ENCODE results near the gene LGMN. TPM values are rescaled to one million over a fixed set of nuclear protein-coding genes. Genes with fewer than 3 reads are reported as not detected.

LGMN gene
- 90.3 TPM for total RNA-seq

GRCh38 chr14:92748259-92749016 lies at the start of gene LGMN:
Gene LGMN (minus strand): TSS chr14:92748627. CDS start chr14:92732786, 15,841 bp downstream.
- no peaks in the 10 kb centered on the region for H3K9me3 ChIP-seq (ENCODE audit: control insufficient read depth in 3 of 3, low read length in 3 of 3)
- peak within 1 kb of the TSS; percentile 94 for H3K27ac ChIP-seq (ENCODE audit: low read depth, low read length)
- H3K4me3 ChIP-seq (ENCODE audit: low read length in 3 of 3), result peak within 1 kb of the TSS; percentile 87 to 97 (median 93)
- no peaks in the 10 kb centered on the region for H3K27me3 ChIP-seq (ENCODE audit: control insufficient read depth in 3 of 3, insufficient read depth in 3 of 3, low read length in 3 of 3)
- peaks cover 5 to 15% (median 7%) of the 10 kb centered on the region in 3 donors for H3K4me1 ChIP-seq (ENCODE audit: control insufficient read depth in 3 of 3, insufficient read depth in 3 of 3, low read length in 3 of 3)
- H3K9ac ChIP-seq (ENCODE audit: low read depth in 1 of 3, low read length in 3 of 3), result peak within 1 kb of the TSS; percentile 94 to 99 (median 98)
- no peaks in the 10 kb centered on the region for H3K36me3 ChIP-seq (ENCODE audit: control insufficient read depth in 3 of 3, insufficient read depth in 3 of 3, low read length in 3 of 3)

- H3K27me3 ChIP-seq (ENCODE audit: control insufficient read depth in 3 of 3, insufficient read depth in 3 of 3, low read length in 3 of 3), result no peaks in the 10 kb centered on the region
- peak overlapping the region; percentile 96 to 98 (median 96) for H3K9ac ChIP-seq (ENCODE audit: low read depth in 1 of 3, low read length in 3 of 3)
- peak overlapping the region; percentile 88 for H3K27ac ChIP-seq (ENCODE audit: low read depth, low read length)
- H3K4me1 ChIP-seq (ENCODE audit: control insufficient read depth in 3 of 3, insufficient read depth in 3 of 3, low read length in 3 of 3), result peaks cover 15 to 22% (median 22%) of the 10 kb centered on the region in 3 donors
- peaks cover 3 to 16% (median 16%) of the 10 kb centered on the region in 3 donors for H3K36me3 ChIP-seq (ENCODE audit: control insufficient read depth in 3 of 3, insufficient read depth in 3 of 3, low read length in 3 of 3)
- no peaks in the 10 kb centered on the region for H3K9me3 ChIP-seq (ENCODE audit: control insufficient read depth in 3 of 3, low read length in 3 of 3)
- peak overlapping the region; percentile 96 to 98 (median 98) for H3K4me3 ChIP-seq (ENCODE audit: low read length in 3 of 3)
These were observed 46.5 kb upstream of the LGMN start for GRCh38 chr14:92794961-92795360.

- peaks cover 3 to 16% (median 14%) of the 10 kb centered on the region in 3 donors for H3K36me3 ChIP-seq (ENCODE audit: control insufficient read depth in 3 of 3, insufficient read depth in 3 of 3, low read length in 3 of 3)
- H3K4me1 ChIP-seq (ENCODE audit: control insufficient read depth in 3 of 3, insufficient read depth in 3 of 3, low read length in 3 of 3), result peaks cover 15 to 22% (median 22%) of the 10 kb centered on the region in 3 donors
- no peaks in the 10 kb centered on the region for H3K27me3 ChIP-seq (ENCODE audit: control insufficient read depth in 3 of 3, insufficient read depth in 3 of 3, low read length in 3 of 3)
- peak overlapping the region; percentile 96 to 98 (median 98) for H3K4me3 ChIP-seq (ENCODE audit: low read length in 3 of 3)
- peaks cover 0 to under 1% (median 0%) of the 10 kb centered on the region in 3 donors for H3K9me3 ChIP-seq (ENCODE audit: control insufficient read depth in 3 of 3, low read length in 3 of 3)
- peak overlapping the region; percentile 88 for H3K27ac ChIP-seq (ENCODE audit: low read depth, low read length)
- H3K9ac ChIP-seq (ENCODE audit: low read depth in 1 of 3, low read length in 3 of 3), result peak overlapping the region; percentile 96 to 98 (median 96)
These were observed 46.1 kb upstream of the LGMN start for GRCh38 chr14:92794547-92794941.

GRCh38 chr14:92793709-92794546 lies 45.5 kb upstream of the LGMN start, which contains the start of gene GOLGA5:
Gene GOLGA5 (plus strand): TSS chr14:92794305. CDS start chr14:92797438, 3,133 bp downstream.
- Histone ChIP-seq H3K9ac (ENCODE audit: low read depth in 1 of 3, low read length in 3 of 3) (peak within 1 kb of the TSS; percentile 96 to 98 (median 96)), H3K4me1 (ENCODE audit: control insufficient read depth in 3 of 3, insufficient read depth in 3 of 3, low read length in 3 of 3) (peaks cover 15 to 22% (median 22%) of the 10 kb centered on the region in 3 donors), H3K27me3 (ENCODE audit: control insufficient read depth in 3 of 3, insufficient read depth in 3 of 3, low read length in 3 of 3) (no peaks in the 10 kb centered on the region), H3K27ac (ENCODE audit: low read depth, low read length) (peak within 1 kb of the TSS; percentile 88), H3K36me3 (ENCODE audit: control insufficient read depth in 3 of 3, insufficient read depth in 3 of 3, low read length in 3 of 3) (peaks cover 3 to 16% (median 14%) of the 10 kb centered on the region in 3 donors), H3K9me3 (ENCODE audit: control insufficient read depth in 3 of 3, low read length in 3 of 3) (peaks cover 0 to 2% (median 0%) of the 10 kb centered on the region in 3 donors), H3K4me3 (ENCODE audit: low read length in 3 of 3) (peak within 1 kb of the TSS; percentile 96 to 98 (median 98))

GRCh38 chr14:92792885-92793284 lies 44.5 kb upstream of the LGMN start:
- Histone ChIP-seq H3K27ac (ENCODE audit: low read depth, low read length) (no peak overlapping the region), H3K4me3 (ENCODE audit: low read length in 3 of 3) (no peak overlapping the region), H3K9ac (ENCODE audit: low read depth in 1 of 3, low read length in 3 of 3) (no peak overlapping the region), H3K27me3 (ENCODE audit: control insufficient read depth in 3 of 3, insufficient read depth in 3 of 3, low read length in 3 of 3) (no peaks in the 10 kb centered on the region), H3K36me3 (ENCODE audit: control insufficient read depth in 3 of 3, insufficient read depth in 3 of 3, low read length in 3 of 3) (peaks cover 3 to 8% (median 7%) of the 10 kb centered on the region in 3 donors), H3K4me1 (ENCODE audit: control insufficient read depth in 3 of 3, insufficient read depth in 3 of 3, low read length in 3 of 3) (peaks cover 15 to 22% (median 22%) of the 10 kb centered on the region in 3 donors), H3K9me3 (ENCODE audit: control insufficient read depth in 3 of 3, low read length in 3 of 3) (peaks cover 0 to 2% (median 0%) of the 10 kb centered on the region in 3 donors)

- Histone ChIP-seq H3K9me3 (ENCODE audit: control insufficient read depth in 3 of 3, low read length in 3 of 3) (peaks cover 0 to 2% (median 0%) of the 10 kb centered on the region in 3 donors), H3K9ac (ENCODE audit: low read depth in 1 of 3, low read length in 3 of 3) (no peak overlapping the region), H3K36me3 (ENCODE audit: control insufficient read depth in 3 of 3, insufficient read depth in 3 of 3, low read length in 3 of 3) (no peaks in the 10 kb centered on the region), H3K4me1 (ENCODE audit: control insufficient read depth in 3 of 3, insufficient read depth in 3 of 3, low read length in 3 of 3) (peaks cover 4 to 10% (median 5%) of the 10 kb centered on the region in 3 donors), H3K4me3 (ENCODE audit: low read length in 3 of 3) (no peak overlapping the region), H3K27me3 (ENCODE audit: control insufficient read depth in 3 of 3, insufficient read depth in 3 of 3, low read length in 3 of 3) (no peaks in the 10 kb centered on the region), H3K27ac (ENCODE audit: low read depth, low read length) (no peak overlapping the region)
These were observed 41.1 kb upstream of the LGMN start for GRCh38 chr14:92789457-92790089.

- Histone ChIP-seq H3K4me3 (ENCODE audit: low read length in 3 of 3) (no peak overlapping the region), H3K9ac (ENCODE audit: low read depth in 1 of 3, low read length in 3 of 3) (no peak overlapping the region), H3K27ac (ENCODE audit: low read depth, low read length) (no peak overlapping the region), H3K4me1 (ENCODE audit: control insufficient read depth in 3 of 3, insufficient read depth in 3 of 3, low read length in 3 of 3) (peaks cover 0 to 3% (median 3%) of the 10 kb centered on the region in 3 donors), H3K9me3 (ENCODE audit: control insufficient read depth in 3 of 3, low read length in 3 of 3) (peaks cover 0 to 2% (median 0%) of the 10 kb centered on the region in 3 donors), H3K27me3 (ENCODE audit: control insufficient read depth in 3 of 3, insufficient read depth in 3 of 3, low read length in 3 of 3) (no peaks in the 10 kb centered on the region), H3K36me3 (ENCODE audit: control insufficient read depth in 3 of 3, insufficient read depth in 3 of 3, low read length in 3 of 3) (no peaks in the 10 kb centered on the region)
These were observed 39.1 kb upstream of the LGMN start for GRCh38 chr14:92787554-92787953.

- H3K9ac ChIP-seq (ENCODE audit: low read depth in 1 of 3, low read length in 3 of 3), result no peak overlapping the region
- peaks cover 0 to 2% (median 0%) of the 10 kb centered on the region in 3 donors for H3K9me3 ChIP-seq (ENCODE audit: control insufficient read depth in 3 of 3, low read length in 3 of 3)
- no peak overlapping the region for H3K4me3 ChIP-seq (ENCODE audit: low read length in 3 of 3)
- no peaks in the 10 kb centered on the region for H3K36me3 ChIP-seq (ENCODE audit: control insufficient read depth in 3 of 3, insufficient read depth in 3 of 3, low read length in 3 of 3)
- H3K27me3 ChIP-seq (ENCODE audit: control insufficient read depth in 3 of 3, insufficient read depth in 3 of 3, low read length in 3 of 3), result no peaks in the 10 kb centered on the region
- H3K27ac ChIP-seq (ENCODE audit: low read depth, low read length), result peak overlapping the region; percentile 59
- peaks cover 0 to 4% (median 3%) of the 10 kb centered on the region in 3 donors for H3K4me1 ChIP-seq (ENCODE audit: control insufficient read depth in 3 of 3, insufficient read depth in 3 of 3, low read length in 3 of 3)
These were observed 38.0 kb upstream of the LGMN start for GRCh38 chr14:92786427-92786756.

- H3K9me3 ChIP-seq (ENCODE audit: control insufficient read depth in 3 of 3, low read length in 3 of 3), result peaks cover 0 to 2% (median 0%) of the 10 kb centered on the region in 3 donors
- H3K36me3 ChIP-seq (ENCODE audit: control insufficient read depth in 3 of 3, insufficient read depth in 3 of 3, low read length in 3 of 3), result no peaks in the 10 kb centered on the region
- peaks cover 0 to 7% (median 3%) of the 10 kb centered on the region in 3 donors for H3K4me1 ChIP-seq (ENCODE audit: control insufficient read depth in 3 of 3, insufficient read depth in 3 of 3, low read length in 3 of 3)
- H3K27ac ChIP-seq (ENCODE audit: low read depth, low read length), result peak overlapping the region; percentile 59
- no peaks in the 10 kb centered on the region for H3K27me3 ChIP-seq (ENCODE audit: control insufficient read depth in 3 of 3, insufficient read depth in 3 of 3, low read length in 3 of 3)
- H3K4me3 ChIP-seq (ENCODE audit: low read length in 3 of 3), result no peak overlapping the region
- H3K9ac ChIP-seq (ENCODE audit: low read depth in 1 of 3, low read length in 3 of 3), result no peak overlapping the region
These were observed 37.4 kb upstream of the LGMN start for GRCh38 chr14:92785667-92786426.
